Measurements from ENCODE around the gene NUAK2. TPM values are rescaled to one million over a fixed set of nuclear protein-coding genes. Genes with fewer than 3 reads are reported as not detected.

The NUAK2 gene
- total RNA-seq, 3 donors from 2014 or later (not counting 1 experiment from before 2014, with no cell fraction given): 17.3 to 21.7 (median 21.5) TPM

DNA sequence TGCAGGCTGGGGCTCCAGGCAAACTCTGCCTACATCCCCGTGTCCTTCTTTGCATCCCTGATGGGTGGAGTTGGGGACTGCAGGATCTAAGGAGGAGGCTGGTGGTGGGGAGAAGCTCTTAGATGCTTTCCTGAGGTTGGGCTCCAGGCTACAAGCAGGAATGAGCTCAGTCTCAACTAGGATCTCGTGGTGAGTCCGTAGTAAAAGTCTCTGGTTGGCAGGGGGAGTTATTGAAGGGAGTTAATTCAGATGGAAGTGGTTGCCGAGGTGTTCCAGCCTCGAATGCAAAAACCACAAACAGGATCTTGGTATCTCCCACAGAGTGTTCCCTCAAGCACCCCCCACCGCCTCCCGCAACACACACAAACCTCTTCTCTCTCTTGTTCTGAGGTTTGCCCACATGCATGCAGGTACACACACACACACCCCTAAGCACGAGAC is 58.8 kb downstream of the NUAK2 start:
- TF ChIP-seq, protein P1, sequence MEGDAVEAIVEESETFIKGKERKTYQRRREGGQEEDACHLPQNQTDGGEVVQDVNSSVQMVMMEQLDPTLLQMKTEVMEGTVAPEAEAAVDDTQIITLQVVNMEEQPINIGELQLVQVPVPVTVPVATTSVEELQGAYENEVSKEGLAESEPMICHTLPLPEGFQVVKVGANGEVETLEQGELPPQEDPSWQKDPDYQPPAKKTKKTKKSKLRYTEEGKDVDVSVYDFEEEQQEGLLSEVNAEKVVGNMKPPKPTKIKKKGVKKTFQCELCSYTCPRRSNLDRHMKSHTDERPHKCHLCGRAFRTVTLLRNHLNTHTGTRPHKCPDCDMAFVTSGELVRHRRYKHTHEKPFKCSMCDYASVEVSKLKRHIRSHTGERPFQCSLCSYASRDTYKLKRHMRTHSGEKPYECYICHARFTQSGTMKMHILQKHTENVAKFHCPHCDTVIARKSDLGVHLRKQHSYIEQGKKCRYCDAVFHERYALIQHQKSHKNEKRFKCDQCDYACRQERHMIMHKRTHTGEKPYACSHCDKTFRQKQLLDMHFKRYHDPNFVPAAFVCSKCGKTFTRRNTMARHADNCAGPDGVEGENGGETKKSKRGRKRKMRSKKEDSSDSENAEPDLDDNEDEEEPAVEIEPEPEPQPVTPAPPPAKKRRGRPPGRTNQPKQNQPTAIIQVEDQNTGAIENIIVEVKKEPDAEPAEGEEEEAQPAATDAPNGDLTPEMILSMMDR (IDR thresholded peaks at IDR 0.05): no peak
- DNase-seq: no peak
- Histone ChIP-seq H3K27me3 (ENCODE audit: control insufficient read depth, insufficient read depth, low read length) (peaks cover 3% of the 10 kb centered on the region), H3K9me3 (ENCODE audit: control insufficient read depth, insufficient read depth, low read length) (no peaks in the 10 kb centered on the region), H3K36me3 (ENCODE audit: control insufficient read depth, insufficient read depth, low read length) (no peaks in the 10 kb centered on the region), H3K4me3 (ENCODE audit: low read length) (no peak overlapping the region), H3K4me1 (ENCODE audit: control insufficient read depth, insufficient read depth, low read length) (peaks cover 14% of the 10 kb centered on the region), H3K27ac (ENCODE audit: low read length) (no peak overlapping the region)
- no peak for ATAC-seq
- H3K4me3 Mint-ChIP-seq: no peak overlapping the region
- H3K4me1 Mint-ChIP-seq: peaks cover 0 to 17% of the 10 kb centered on the region in 2 donors
- H3K9me3 Mint-ChIP-seq: no peaks in the 10 kb centered on the region
- H3K27me3 Mint-ChIP-seq (ENCODE audit: low read depth in 2 of 2): peaks cover 0 to 11% of the 10 kb centered on the region in 2 donors
- intact Hi-C loops (cut with micrococcal nuclease): no loop called here
- no peaks in the 10 kb centered on the region for H3K36me3 Mint-ChIP-seq
- no peak overlapping the region for H3K27ac Mint-ChIP-seq
- WGBS (ENCODE audit: insufficient coverage): 7% methylated on average over 8 of the region's 8 CpGs

DNA sequence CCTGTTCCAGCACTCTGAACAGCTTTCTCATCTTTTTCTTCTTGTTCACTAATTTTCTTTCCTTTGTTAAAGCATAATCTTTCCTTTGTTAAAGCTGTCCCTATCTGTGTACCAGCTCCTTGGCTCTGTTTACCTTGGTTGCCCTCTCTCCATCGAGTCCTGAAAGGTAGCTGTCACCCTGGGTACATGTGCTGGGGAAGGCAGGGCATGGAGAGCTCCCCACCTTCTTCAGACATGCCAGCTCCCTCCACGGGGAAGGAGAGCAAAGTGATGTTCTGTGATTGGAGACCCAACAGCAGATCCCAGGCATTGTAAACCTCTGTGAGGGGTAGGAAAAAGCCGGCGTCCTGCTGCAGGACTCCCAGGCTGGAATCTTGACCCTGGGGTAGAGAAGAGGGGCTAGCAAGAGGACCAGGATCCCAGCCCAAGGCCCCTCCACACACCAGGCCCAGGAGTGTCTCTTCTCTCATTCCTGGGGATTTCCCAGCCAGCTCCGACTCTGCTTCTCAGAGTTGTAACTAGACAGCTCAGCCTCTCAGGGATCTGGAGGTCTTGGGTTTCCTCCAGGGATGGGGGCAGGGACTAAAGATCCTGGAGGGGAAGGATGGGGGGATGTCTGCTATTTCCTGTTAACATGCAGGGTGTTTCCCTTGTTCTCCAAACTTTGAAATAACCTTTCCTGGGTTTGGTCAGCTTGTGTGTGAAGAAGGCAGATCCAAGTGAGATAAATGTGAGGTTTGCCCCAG is 59.4 kb downstream of the NUAK2 start:
- Histone ChIP-seq H3K4me3 (ENCODE audit: low read length) (no peak overlapping the region), H3K36me3 (ENCODE audit: control insufficient read depth, insufficient read depth, low read length) (no peaks in the 10 kb centered on the region), H3K9me3 (ENCODE audit: control insufficient read depth, insufficient read depth, low read length) (no peaks in the 10 kb centered on the region), H3K27ac (ENCODE audit: low read length) (no peak overlapping the region), H3K27me3 (ENCODE audit: control insufficient read depth, insufficient read depth, low read length) (peaks cover 3% of the 10 kb centered on the region), H3K4me1 (ENCODE audit: control insufficient read depth, insufficient read depth, low read length) (peaks cover 11% of the 10 kb centered on the region)
- TF ChIP-seq, protein P1 (IDR thresholded peaks at IDR 0.05): no peak
- no peak overlapping the region for H3K4me3 Mint-ChIP-seq
- peaks cover 0 to 12% of the 10 kb centered on the region in 2 donors for H3K27me3 Mint-ChIP-seq (ENCODE audit: low read depth in 2 of 2)
- WGBS (ENCODE audit: insufficient coverage): 59% methylated on average over 4 of the region's 5 CpGs
- ATAC-seq: no peak
- DNase-seq: no peak
- peaks cover 0 to 12% of the 10 kb centered on the region in 2 donors for H3K4me1 Mint-ChIP-seq
- no peak overlapping the region for H3K27ac Mint-ChIP-seq
- no peaks in the 10 kb centered on the region for H3K9me3 Mint-ChIP-seq
- H3K36me3 Mint-ChIP-seq: no peaks in the 10 kb centered on the region
- intact Hi-C loops (cut with micrococcal nuclease): no loop called here

DNA sequence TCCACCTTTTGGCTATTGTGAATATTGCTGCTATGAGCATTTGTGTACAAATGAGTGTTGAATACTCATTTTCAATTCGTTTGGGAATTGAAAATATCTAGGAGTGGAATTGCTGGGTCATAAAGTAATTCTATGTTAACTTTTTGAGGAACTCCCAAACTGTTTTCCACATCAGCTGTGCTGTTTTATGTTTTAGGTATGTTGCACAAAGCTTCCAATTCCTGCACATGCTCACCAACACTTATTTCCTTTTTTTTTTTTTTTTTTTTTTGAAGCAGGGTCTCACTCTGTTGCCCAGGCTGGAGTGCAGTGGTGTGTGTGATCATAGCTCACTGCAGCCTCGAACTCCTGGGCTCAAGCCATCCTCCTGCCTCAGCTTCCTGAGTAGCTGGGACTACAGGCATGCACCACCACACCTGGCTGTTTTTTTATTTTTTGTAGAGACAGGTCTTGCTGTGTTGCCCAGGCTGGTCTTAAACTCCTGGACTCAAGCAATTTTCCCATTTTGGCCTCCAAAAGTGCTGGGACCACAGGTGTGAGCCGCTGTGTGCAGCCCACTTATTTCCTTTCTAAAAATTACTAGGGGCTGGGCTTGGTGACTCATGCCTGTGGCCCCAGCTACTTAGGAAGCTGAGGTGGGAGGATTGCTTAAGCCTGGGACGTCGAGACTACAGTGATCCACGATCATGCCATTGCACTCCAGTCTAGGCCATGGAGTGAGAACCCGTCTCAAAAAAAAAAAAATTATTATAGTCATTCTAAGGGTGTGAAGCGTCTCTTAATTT is 60.4 kb downstream of the NUAK2 start:
- H3K4me1 ChIP-seq (ENCODE audit: control insufficient read depth, insufficient read depth, low read length): peaks cover 11% of the 10 kb centered on the region
- H3K4me3 ChIP-seq (ENCODE audit: low read length): no peak overlapping the region
- TF ChIP-seq, protein P1 (IDR thresholded peaks at IDR 0.05): no peak
- H3K4me3 Mint-ChIP-seq: no peak overlapping the region
- H3K9me3 ChIP-seq (ENCODE audit: control insufficient read depth, insufficient read depth, low read length): no peaks in the 10 kb centered on the region
- no peaks in the 10 kb centered on the region for H3K36me3 ChIP-seq (ENCODE audit: control insufficient read depth, insufficient read depth, low read length)
- intact Hi-C loops (cut with micrococcal nuclease): no loop called here
- H3K9me3 Mint-ChIP-seq: no peaks in the 10 kb centered on the region
- ATAC-seq: no peak
- 43% methylated on average over 7 of the region's 8 CpGs for WGBS (ENCODE audit: insufficient coverage)
- peaks cover 3% of the 10 kb centered on the region for H3K27me3 ChIP-seq (ENCODE audit: control insufficient read depth, insufficient read depth, low read length)
- no peaks in the 10 kb centered on the region for H3K36me3 Mint-ChIP-seq
- no peak for DNase-seq
- no peak overlapping the region for H3K27ac ChIP-seq (ENCODE audit: low read length)
- H3K4me1 Mint-ChIP-seq: peaks cover 3 to 15% of the 10 kb centered on the region in 2 donors
- H3K27me3 Mint-ChIP-seq (ENCODE audit: low read depth in 2 of 2): peaks cover 4 to 11% of the 10 kb centered on the region in 2 donors
- H3K27ac Mint-ChIP-seq: no peak overlapping the region

All from natural killer cell (primary cell).